ENCODE data around the gene MMRN2. TPM values are rescaled to one million over a fixed set of nuclear protein-coding genes. Genes with fewer than 3 reads are reported as not detected.

The MMRN2 gene
- total RNA-seq, 1 donor from 2014 or later, result 0.27 TPM

DNA sequence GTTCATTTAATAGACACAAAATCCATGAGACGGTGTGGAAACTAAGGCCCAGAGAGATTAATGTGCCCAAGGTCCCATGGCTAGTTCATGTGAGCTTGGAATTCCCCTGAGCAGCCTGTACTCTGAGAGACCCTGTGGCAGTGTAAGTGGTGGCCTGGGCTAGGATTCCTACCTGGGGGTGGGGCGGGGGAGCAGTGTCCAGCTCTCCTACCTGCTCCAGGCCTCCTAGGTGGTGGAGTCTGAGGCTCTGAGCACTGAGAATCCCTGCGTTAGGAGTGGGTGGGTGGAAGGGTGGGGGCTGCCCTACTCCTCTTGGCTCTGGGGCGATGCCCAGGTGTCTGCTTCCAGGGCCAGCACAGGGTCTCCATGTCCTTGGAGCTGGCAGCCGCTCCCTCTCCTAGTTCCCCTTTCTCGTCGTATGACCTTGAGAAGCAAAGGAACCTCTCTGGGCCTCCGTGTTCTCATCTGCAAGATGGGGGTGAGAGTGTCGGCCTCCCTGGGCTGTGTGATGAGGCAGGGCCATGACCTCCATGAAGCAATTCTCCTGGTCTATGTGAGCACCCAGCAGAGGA lies 3.5 kb upstream of the MMRN2 start:
- POLR2A ChIA-PET, result no interaction called here
- H3K27ac Mint-ChIP-seq, result no peak overlapping the region
- TF ChIP-seq CTCF (IDR thresholded peaks at IDR 0.05), result no peak
- ATAC-seq (ENCODE audit: low read depth) (no peak), DNase-seq (no peak)
- no peak overlapping the region for H3K4me3 Mint-ChIP-seq
- peaks cover 16% of the 10 kb centered on the region for H3K4me1 Mint-ChIP-seq
- intact Hi-C loops (cut with micrococcal nuclease), result no loop called here
- H3K27me3 Mint-ChIP-seq, result peaks cover 5% of the 10 kb centered on the region
- H3K36me3 Mint-ChIP-seq (ENCODE audit: low read depth), result no peaks in the 10 kb centered on the region
- H3K9me3 Mint-ChIP-seq, result no peaks in the 10 kb centered on the region
- CTCF ChIA-PET, result no interaction called here

DNA sequence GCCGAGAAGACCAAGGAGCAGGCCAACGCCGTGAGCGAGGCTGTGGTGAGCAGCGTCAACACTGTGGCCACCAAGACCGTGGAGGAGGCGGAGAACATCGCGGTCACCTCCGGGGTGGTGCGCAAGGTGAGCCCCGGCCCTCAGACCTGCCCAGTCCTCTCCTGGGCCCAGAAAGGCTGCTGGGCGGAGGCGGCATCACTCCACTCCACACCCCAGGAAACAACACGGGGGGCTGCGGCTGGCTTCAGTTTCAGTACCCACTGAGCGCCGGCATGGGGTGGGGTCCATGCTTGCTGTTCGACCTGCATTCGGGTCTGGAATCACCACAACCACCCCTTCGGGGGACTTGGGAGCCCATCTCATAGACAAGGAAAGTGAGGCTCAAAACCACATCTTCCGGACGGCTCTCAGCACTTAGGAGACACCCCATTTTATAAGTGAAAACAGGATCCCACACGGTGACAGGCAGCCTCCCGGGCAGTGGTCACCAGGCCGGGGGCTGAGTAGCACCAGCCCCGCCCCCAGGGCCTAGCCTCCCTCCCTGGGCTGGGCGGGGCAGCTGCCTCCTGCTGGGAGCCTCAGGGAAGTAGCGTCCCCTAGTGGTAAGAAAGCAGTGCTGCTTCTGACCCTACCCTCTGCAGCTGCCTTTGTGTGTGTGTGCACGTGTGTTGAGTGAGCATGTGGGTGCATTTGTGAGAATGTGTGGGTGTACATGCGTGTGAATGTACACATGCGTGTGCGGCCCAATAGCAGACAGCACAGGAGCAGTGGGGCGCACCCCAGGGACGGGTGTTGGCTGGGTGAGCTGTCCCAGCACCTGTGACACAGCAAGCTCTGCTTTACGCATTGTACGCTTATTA lies 2.8 kb upstream of the MMRN2 start:
- no peak for DNase-seq
- Mint-ChIP-seq H3K9me3 (no peaks in the 10 kb centered on the region), H3K4me3 (no peak overlapping the region), H3K36me3 (ENCODE audit: low read depth) (no peaks in the 10 kb centered on the region), H3K27ac (no peak overlapping the region), H3K4me1 (peaks cover 9% of the 10 kb centered on the region), H3K27me3 (peaks cover 5% of the 10 kb centered on the region)
- ATAC-seq (ENCODE audit: low read depth), result peak; percentile 69
- POLR2A ChIA-PET, result no interaction called here
- intact Hi-C loops (cut with micrococcal nuclease), result no loop called here
- CTCF ChIA-PET, result no interaction called here
- no peak for TF ChIP-seq CTCF (IDR thresholded peaks at IDR 0.05)

GRCh38 chr10:86959737-86960002 lies 2.3 kb upstream of the MMRN2 start:
- no peaks in the 10 kb centered on the region for H3K9me3 Mint-ChIP-seq
- POLR2A ChIA-PET, result no interaction called here
- intact Hi-C loops (cut with micrococcal nuclease), result no loop called here
- CTCF ChIA-PET, result no interaction called here
- H3K36me3 Mint-ChIP-seq (ENCODE audit: low read depth), result no peaks in the 10 kb centered on the region
- no peak for TF ChIP-seq CTCF (IDR thresholded peaks at IDR 0.05)
- H3K4me1 Mint-ChIP-seq, result peaks cover 5% of the 10 kb centered on the region
- ATAC-seq (ENCODE audit: low read depth) (no peak), DNase-seq (no peak)
- peaks cover 3% of the 10 kb centered on the region for H3K27me3 Mint-ChIP-seq
- no peak overlapping the region for H3K4me3 Mint-ChIP-seq
- H3K27ac Mint-ChIP-seq, result no peak overlapping the region

DNA sequence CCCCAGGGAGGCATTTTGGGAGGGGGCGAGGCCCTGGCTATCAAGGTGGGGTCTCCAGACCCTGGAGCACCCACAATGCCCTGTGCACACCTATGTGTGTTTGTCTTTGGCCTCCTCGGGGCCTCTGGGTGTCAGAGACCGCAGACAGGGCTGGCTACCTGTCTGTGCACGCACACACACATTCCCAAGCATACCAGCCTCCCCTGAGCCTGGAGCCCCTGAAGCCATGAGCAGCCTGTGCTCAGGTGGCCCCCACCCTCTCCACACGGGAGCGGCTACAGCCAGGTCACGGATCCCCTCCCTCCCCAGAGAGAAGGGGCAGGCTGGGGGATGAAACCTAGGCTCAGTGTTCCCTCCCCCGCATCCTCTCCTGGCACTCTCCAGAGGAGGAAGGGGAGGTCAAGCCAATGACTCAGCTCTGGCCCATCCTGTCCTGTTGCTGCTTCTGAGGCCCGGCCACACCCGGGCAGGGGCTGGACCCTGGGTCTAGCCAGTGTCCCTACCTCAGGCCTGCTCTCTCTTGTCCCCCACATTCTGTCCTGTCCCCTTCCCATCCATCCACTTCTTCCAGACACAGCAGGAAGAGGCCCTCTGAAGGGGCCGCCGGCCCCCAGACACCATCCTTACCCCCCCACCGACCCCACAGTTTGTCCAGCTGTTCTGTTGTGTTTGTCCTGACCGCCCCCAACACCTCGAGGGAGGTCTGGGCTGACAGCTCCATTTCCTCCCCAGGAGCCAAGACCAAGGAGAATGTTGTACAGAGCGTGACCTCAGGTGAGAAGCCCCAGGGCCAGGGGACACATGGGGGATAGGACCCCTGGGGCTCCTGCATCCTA lies 1.7 kb upstream of the MMRN2 start:
- intact Hi-C loops (cut with micrococcal nuclease), result no loop called here
- ChIA-PET CTCF (no interaction called here), POLR2A (no interaction called here)
- ATAC-seq (ENCODE audit: low read depth) (no peak), DNase-seq (no peak)
- Mint-ChIP-seq H3K4me3 (no peak overlapping the region), H3K9me3 (no peaks in the 10 kb centered on the region), H3K27me3 (peaks cover 3% of the 10 kb centered on the region), H3K4me1 (peaks cover 2% of the 10 kb centered on the region), H3K36me3 (ENCODE audit: low read depth) (no peaks in the 10 kb centered on the region), H3K27ac (no peak overlapping the region)
- TF ChIP-seq CTCF (IDR thresholded peaks at IDR 0.05), result no peak

Measured in activated B cell treated with CpG ODN at 0.5 μM for 24 hours (primary cell).